Measurements from ENCODE around the gene TMCO4. TPM values are rescaled to one million over a fixed set of nuclear protein-coding genes. Genes with fewer than 3 reads are reported as not detected.

Gene TMCO4
- polyA plus RNA-seq, 1 experiment, result 22.0 TPM

DNA sequence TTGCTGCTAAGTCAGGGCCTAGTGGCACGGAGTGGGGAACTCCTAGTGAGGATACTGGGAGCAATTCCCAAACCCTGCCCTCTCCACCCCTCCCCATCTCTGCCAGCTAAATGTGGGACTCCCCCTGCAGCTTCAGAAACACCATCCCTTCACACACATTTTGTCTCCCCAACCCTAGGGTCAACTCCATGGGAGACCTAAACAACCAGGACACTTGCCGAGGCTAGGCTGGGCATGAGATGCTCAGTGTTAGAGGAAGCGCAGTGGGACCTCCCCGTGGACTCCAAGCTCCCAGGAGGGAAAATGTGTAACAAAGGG is 13.9 kb upstream of the TMCO4 start:
- TF ChIP-seq, protein P1, sequence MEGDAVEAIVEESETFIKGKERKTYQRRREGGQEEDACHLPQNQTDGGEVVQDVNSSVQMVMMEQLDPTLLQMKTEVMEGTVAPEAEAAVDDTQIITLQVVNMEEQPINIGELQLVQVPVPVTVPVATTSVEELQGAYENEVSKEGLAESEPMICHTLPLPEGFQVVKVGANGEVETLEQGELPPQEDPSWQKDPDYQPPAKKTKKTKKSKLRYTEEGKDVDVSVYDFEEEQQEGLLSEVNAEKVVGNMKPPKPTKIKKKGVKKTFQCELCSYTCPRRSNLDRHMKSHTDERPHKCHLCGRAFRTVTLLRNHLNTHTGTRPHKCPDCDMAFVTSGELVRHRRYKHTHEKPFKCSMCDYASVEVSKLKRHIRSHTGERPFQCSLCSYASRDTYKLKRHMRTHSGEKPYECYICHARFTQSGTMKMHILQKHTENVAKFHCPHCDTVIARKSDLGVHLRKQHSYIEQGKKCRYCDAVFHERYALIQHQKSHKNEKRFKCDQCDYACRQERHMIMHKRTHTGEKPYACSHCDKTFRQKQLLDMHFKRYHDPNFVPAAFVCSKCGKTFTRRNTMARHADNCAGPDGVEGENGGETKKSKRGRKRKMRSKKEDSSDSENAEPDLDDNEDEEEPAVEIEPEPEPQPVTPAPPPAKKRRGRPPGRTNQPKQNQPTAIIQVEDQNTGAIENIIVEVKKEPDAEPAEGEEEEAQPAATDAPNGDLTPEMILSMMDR (IDR thresholded peaks at IDR 0.05; ENCODE audit: insufficient read depth, low read depth, low read length), result no peak
- no peak for DNase-seq (ENCODE audit: low read depth)
- H3K4me3 ChIP-seq (ENCODE audit: low read depth, low read length), result no peak overlapping the region
- POLR2A ChIA-PET, result no interaction called here
- H3K36me3 ChIP-seq (ENCODE audit: control insufficient read depth, insufficient read depth, low read length), result no peaks in the 10 kb centered on the region
- CTCF ChIA-PET, result interaction anchor here (0.6 to 2.0 kb wide), 8 partner anchors 10 to 104 kb away, joined by 3 to 5 read pairs (median 3); no protein-coding TSS in a partner anchor
- no peaks in the 10 kb centered on the region for H3K27me3 ChIP-seq (ENCODE audit: control insufficient read depth, insufficient read depth, low read length)

DNA sequence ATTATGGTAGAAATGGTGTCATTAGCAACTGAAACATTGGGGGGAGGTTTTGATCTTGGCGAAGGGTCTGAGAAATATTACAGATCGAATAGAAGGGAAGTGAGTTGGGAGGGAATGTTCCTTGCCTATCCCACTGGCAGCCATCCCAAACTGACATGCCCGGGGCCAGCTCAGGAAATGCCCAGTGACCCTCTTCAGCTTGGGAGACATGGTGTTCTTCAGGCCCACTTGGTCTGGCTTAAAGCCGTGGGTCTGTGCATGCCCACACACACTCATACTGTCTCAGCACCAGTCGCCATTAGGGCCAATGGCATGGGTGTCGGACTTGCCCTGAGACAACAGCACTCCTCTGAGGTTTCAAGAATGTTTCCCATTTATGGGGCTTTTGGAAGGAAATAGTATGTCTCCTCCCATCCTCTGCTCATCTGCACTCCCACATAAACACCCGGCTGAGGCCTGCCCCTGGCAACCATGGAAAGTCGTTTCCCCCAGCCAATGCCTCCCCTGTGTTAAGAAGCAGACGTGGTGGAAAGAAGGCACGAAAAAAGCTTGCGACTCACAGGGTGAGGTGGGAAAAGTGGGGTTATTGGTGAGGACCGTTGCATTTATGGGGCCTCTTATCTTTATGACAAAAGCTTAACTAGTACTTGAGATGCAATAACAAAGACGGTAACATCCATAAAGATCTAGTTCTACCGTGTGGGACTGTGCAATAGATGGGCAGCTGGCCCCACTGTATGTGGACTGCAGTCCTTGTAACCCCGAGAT is 13.3 kb upstream of the TMCO4 start:
- H3K4me3 ChIP-seq (ENCODE audit: low read depth, low read length), result no peak overlapping the region
- POLR2A ChIA-PET, result no interaction called here
- DNase-seq (ENCODE audit: low read depth), result no peak
- H3K36me3 ChIP-seq (ENCODE audit: control insufficient read depth, insufficient read depth, low read length), result no peaks in the 10 kb centered on the region
- H3K27me3 ChIP-seq (ENCODE audit: control insufficient read depth, insufficient read depth, low read length), result no peaks in the 10 kb centered on the region
- CTCF ChIA-PET, result interaction anchor here (0.6 to 2.0 kb wide), 8 partner anchors 10 to 104 kb away, joined by 3 to 5 read pairs (median 3); no protein-coding TSS in a partner anchor
- TF ChIP-seq, protein P1 (IDR thresholded peaks at IDR 0.05; ENCODE audit: insufficient read depth, low read depth, low read length), result no peak

DNA sequence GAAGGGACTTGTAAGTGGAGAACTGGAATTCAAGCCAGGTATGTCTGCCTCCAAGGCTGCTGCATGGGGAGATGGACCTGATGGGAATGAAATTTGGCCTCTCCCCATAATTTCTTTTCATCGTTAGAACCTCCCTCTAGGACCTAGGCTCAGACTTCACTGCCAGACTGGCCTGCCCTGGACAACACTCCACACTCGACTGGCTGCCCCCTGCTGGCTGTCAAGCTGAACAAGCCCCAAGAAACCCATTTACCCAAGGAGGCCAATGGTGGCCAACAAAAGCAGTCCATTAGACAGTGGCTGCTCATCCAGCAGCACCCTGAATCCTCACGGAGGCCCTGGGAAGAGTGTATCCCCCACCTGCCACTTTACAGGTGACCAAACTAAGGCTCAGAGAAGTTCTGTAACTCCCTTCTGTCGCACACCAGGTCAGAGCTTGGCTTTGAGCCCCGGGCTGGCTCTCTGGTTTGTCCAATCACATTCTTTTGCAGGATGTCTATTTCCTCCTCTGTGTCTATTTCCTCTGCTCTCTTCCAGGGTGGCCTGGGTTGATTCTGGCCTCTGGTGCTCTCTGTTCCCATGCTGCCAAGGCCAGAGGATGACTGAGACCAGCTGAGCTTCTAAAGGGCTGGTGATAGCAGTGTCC is 11.6 kb upstream of the TMCO4 start:
- Histone ChIP-seq H3K36me3 (ENCODE audit: control insufficient read depth, insufficient read depth, low read length) (no peaks in the 10 kb centered on the region), H3K4me3 (ENCODE audit: low read depth, low read length) (no peak overlapping the region), H3K27me3 (ENCODE audit: control insufficient read depth, insufficient read depth, low read length) (no peaks in the 10 kb centered on the region)
- POLR2A ChIA-PET, result no interaction called here
- TF ChIP-seq, protein P1 (IDR thresholded peaks at IDR 0.05; ENCODE audit: insufficient read depth, low read depth, low read length), result peak; percentile 62
- CTCF ChIA-PET, result interaction anchor here (0.9 to 1.4 kb wide), 11 partner anchors 11 to 149 kb away, joined by 3 to 10 read pairs (median 4); no protein-coding TSS in a partner anchor
- no peak for DNase-seq (ENCODE audit: low read depth)

- no peaks in the 10 kb centered on the region for H3K36me3 ChIP-seq (ENCODE audit: control insufficient read depth, insufficient read depth, low read length)
- TF ChIP-seq, protein P1 (IDR thresholded peaks at IDR 0.05; ENCODE audit: insufficient read depth, low read depth, low read length), result no peak
- no peak for DNase-seq (ENCODE audit: low read depth)
- POLR2A ChIA-PET, result no interaction called here
- H3K4me3 ChIP-seq (ENCODE audit: low read depth, low read length), result no peak overlapping the region
- H3K27me3 ChIP-seq (ENCODE audit: control insufficient read depth, insufficient read depth, low read length), result no peaks in the 10 kb centered on the region
- CTCF ChIA-PET, result interaction anchor here (0.9 to 4.9 kb wide), 6 partner anchors 8 to 103 kb away, joined by 3 to 14 read pairs (median 5); no protein-coding TSS in a partner anchor
Measured at GRCh38 chr1:19809044-19809750, 9.5 kb upstream of the TMCO4 start.

DNA sequence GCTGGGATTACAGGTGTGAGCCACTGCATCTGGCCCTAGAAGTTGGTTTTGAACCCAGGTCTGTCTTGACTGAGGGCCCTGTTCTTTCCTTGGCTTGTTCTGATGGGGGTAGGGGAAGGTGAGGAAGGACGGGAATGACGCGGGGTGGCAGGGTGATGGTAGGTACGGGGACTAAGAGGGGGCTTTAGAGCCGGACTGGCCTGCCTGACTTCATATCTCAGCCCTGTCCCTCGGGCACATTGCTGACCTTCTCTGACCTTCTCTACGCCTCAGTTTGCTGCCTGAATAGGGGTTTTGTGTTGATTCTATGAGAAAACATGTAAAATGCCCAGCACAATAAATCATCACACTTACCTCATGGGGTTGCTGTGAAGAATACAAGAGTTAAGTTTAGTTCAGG is 8.6 kb upstream of the TMCO4 start:
- TF ChIP-seq, protein P1 (IDR thresholded peaks at IDR 0.05; ENCODE audit: insufficient read depth, low read depth, low read length), result no peak
- CTCF ChIA-PET, result interaction anchor here (4.9 kb wide), 1 partner anchor 47 kb away, joined by 14 read pairs; no protein-coding TSS in a partner anchor
- H3K27me3 ChIP-seq (ENCODE audit: control insufficient read depth, insufficient read depth, low read length), result no peaks in the 10 kb centered on the region
- POLR2A ChIA-PET, result no interaction called here
- no peak overlapping the region for H3K4me3 ChIP-seq (ENCODE audit: low read depth, low read length)
- H3K36me3 ChIP-seq (ENCODE audit: control insufficient read depth, insufficient read depth, low read length), result no peaks in the 10 kb centered on the region
- DNase-seq (ENCODE audit: low read depth), result no peak
